IgD-negative memory B cell (primary cell): ENCODE data around the gene PBX1. TPM values are rescaled to one million over a fixed set of nuclear protein-coding genes. Genes with fewer than 3 reads are reported as not detected.

Experiments used
- H3K27ac Mint-ChIP-seq, 3 donors: one replicate each; pipeline ENCODE4 v1.8.0; 2020 to 2022; ENCODE audit warnings: mild to moderate bottlenecking in 3 of 3, mixed read lengths in 3 of 3, moderate library complexity in 1 of 3
- H3K27me3 Mint-ChIP-seq: one replicate; pipeline ENCODE4 v1.8.0; 2021; ENCODE audit warnings: mixed read lengths
- H3K36me3 Mint-ChIP-seq: one replicate; pipeline ENCODE4 v1.8.0; 2020; ENCODE audit warnings: mild to moderate bottlenecking, mixed read lengths
- H3K4me1 Mint-ChIP-seq, 3 donors: one replicate each; pipeline ENCODE4 v1.8.0; 2020 to 2022; ENCODE audit warnings: mixed read lengths in 3 of 3, mild to moderate bottlenecking in 1 of 3
- H3K4me3 Mint-ChIP-seq, 4 donors: one replicate each; pipeline ENCODE4 v1.8.0; 2020 to 2022; ENCODE audit warnings: mild to moderate bottlenecking in 4 of 4, mixed read lengths in 4 of 4, moderate library complexity in 3 of 4
- H3K9me3 Mint-ChIP-seq, 3 donors: one replicate each; pipeline ENCODE4 v1.8.0; 2020 to 2021; ENCODE audit warnings: mixed read lengths in 3 of 3, mild to moderate bottlenecking in 1 of 3
- polyA plus RNA-seq: library from polyadenylated mRNA; unstranded; fragments of 300-500 nt; fragmentation: Illumina TruSeq; gene quantifications from one replicate; pipeline ENCODE4 v1.2.3, GENCODE V29; 2021

Gene PBX1
- polyA plus RNA-seq, 1 donor from 2014 or later = 0.34 TPM

DNA sequence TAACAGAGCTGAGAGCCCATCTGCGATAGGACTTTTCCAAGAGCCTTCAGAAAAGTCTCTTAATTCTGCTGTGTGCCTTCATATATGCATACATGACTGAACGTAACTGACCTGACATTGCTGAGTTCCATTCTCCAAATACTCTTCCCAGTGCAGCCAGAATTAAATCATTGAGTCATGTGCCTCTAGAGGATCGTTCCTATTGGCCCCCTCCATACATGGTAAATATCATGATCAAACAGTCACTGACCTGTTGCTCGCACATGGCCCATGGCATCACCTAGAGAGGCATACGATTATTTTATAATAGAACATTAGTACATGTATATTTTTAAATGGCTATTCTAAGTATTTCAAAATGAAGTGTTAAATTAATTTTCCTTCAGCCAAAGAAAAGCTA is 186.8 kb downstream of the PBX1 start:
- H3K9me3 Mint-ChIP-seq = peaks cover 0 to 2% (median 0%) of the 10 kb centered on the region in 3 donors
- no peaks in the 10 kb centered on the region for H3K27me3 Mint-ChIP-seq
- H3K4me1 Mint-ChIP-seq = no peaks in the 10 kb centered on the region
- H3K27ac Mint-ChIP-seq = no peak overlapping the region
- no peaks in the 10 kb centered on the region for H3K36me3 Mint-ChIP-seq
- H3K4me3 Mint-ChIP-seq = no peak overlapping the region

DNA sequence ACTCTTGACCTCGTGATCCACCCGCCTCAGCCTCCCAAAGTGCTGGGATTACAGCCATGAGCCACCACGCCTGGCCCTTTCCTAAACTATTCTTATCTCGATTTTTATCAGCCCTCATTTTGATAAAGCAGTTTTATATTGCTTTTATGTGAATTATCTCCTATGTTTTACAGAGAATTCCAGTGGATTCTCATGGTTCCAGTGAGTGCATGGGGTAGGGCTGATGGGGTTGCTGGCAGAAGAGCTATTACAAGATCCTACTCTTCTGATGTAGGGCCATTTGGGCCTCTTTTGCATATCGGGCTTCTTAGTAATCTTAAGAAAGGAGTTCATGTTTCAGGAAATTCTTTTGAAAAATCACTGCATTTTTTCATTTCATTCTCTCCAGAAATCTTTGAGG is 187.6 kb downstream of the PBX1 start:
- Mint-ChIP-seq H3K27ac (no peak overlapping the region), H3K36me3 (no peaks in the 10 kb centered on the region), H3K4me1 (no peaks in the 10 kb centered on the region), H3K9me3 (no peaks in the 10 kb centered on the region), H3K4me3 (no peak overlapping the region), H3K27me3 (no peaks in the 10 kb centered on the region)

DNA sequence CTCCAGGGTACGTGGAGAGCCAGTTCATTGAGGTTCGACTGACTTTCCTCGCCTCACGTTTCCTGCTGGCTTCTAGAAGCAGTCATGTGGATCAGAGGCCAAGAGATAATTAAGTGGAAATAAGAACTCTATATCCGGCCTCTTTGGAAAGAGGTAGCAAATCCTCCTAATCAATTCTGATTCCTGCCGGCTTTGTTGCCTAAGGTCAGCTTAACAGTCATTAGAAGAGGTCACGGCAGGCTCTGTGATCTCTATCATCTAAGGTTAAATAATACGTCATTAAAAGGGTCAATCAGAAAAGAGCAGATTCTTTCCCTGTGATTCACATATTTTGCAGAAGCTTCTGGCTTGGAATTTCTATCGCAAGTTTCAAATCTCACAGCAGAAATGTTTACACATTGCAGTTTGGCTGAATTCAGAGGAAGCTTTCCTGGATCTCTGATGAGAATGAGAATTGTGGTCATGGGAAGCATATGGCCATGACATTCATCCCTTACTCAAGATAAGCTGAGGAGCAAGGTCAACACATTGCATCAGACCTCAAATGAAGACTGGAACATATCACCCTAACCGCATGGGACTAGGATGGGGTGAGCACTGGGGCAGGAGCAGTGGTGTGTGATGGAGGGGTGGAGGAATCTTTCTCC is 189.4 kb downstream of the PBX1 start:
- H3K27ac Mint-ChIP-seq = no peak overlapping the region

DNA sequence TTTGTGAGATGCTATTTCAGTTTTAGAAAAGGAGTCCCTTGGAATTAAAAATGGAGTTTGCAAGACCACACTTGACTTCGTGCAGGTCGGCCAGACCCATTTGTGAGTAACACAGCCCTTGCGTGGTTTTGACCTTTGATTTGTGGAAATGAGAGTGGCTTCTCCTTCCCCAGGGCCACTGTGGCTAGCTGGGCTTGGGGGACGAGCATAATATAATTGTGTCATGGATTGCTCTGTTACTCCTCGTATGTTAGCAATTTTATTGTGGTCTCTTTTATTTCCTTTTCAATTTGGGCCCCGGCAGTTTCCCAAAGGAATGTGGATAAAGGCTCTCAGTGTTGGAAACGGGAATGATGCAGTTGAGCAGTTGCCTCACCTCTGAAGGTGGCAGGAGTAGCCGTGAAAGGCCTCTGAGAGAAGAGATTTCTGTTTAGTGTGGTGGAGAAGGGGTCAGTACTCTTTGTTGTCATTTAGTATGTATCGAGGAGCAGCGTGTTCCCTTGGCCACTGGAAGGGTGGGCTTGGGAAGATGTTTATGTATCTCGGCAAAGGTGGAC is 194.6 kb downstream of the PBX1 start:
- Mint-ChIP-seq H3K4me3 (no peak overlapping the region), H3K27me3 (peaks cover 2% of the 10 kb centered on the region), H3K9me3 (no peaks in the 10 kb centered on the region), H3K4me1 (no peaks in the 10 kb centered on the region), H3K36me3 (no peaks in the 10 kb centered on the region), H3K27ac (no peak overlapping the region)

More for the DNA sequence above, 189.4 kb downstream of the PBX1 start:
- Mint-ChIP-seq H3K4me3 (no peak overlapping the region), H3K4me1 (no peaks in the 10 kb centered on the region), H3K9me3 (no peaks in the 10 kb centered on the region), H3K27me3 (no peaks in the 10 kb centered on the region), H3K36me3 (no peaks in the 10 kb centered on the region)

DNA sequence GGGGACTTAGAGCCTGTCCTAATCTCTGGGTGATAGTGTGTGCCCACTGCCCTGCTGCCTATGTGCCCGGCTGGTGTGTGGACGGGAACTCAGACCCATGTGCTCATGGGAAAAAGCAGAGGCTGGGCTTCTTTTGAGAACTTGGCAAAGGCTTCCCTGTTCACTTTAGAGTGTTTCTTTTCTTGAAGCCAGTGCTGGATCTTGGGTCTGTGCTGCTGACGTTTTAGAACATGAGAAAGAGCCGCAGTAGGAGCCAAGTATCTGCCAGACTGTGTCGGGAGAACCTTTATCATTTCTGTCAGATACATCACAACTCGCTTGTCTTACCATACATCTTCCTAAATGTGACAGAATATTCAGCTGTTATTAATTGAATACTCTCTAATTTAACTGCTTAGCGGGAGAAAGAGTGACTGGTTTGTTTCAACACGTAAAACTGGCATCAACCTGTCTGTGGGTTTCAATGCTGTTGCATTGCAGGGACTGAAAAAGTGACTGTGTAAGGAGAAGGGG is 195.2 kb downstream of the PBX1 start:
- H3K27me3 Mint-ChIP-seq = peaks cover 2% of the 10 kb centered on the region
- no peak overlapping the region for H3K4me3 Mint-ChIP-seq
- H3K9me3 Mint-ChIP-seq = no peaks in the 10 kb centered on the region
- no peak overlapping the region for H3K27ac Mint-ChIP-seq
- H3K4me1 Mint-ChIP-seq = no peaks in the 10 kb centered on the region
- no peaks in the 10 kb centered on the region for H3K36me3 Mint-ChIP-seq

DNA sequence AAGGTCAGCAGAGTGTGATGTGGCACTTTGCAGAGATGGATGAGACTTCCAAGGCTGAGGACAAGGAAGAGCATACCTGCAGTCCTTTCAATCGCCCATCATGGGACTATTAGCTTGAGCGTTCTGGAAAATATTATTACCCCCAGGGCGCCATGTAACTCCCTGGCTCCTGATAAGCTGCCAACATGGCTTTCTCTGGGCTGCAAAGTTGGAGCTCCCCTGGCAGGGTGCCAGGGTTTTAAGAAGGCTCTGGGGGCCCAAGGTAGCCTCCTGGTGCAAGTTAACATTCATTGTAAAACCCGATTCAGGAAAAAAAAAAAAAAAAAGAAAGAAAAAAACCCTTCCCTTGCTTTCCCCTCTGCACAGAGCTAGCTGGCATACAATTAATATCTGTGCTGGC is 196.7 kb downstream of the PBX1 start:
- H3K27ac Mint-ChIP-seq = no peak overlapping the region
- H3K36me3 Mint-ChIP-seq = no peaks in the 10 kb centered on the region
- no peaks in the 10 kb centered on the region for H3K4me1 Mint-ChIP-seq
- no peak overlapping the region for H3K4me3 Mint-ChIP-seq
- H3K27me3 Mint-ChIP-seq = peaks cover 2% of the 10 kb centered on the region
- no peaks in the 10 kb centered on the region for H3K9me3 Mint-ChIP-seq

DNA sequence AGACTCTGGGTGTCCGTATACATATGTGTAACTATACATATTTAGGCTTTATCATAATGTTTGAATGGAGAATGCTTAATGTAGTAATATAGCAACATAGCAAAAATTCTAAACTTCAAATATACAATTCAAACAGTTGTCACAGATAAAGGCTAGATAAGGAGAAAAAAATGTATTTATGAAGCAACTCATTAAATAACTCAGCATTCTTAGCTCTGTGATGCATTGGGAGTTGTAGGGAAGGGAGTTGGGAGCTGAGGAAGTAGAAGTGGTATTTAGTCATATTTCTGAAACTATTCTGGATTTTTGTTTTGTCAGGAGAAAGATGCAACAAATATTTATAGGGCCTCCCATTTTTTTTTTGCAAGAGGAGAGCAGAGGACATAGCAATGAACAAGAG is 197.8 kb downstream of the PBX1 start:
- Mint-ChIP-seq H3K9me3 (no peaks in the 10 kb centered on the region), H3K27me3 (peaks cover 2% of the 10 kb centered on the region), H3K36me3 (no peaks in the 10 kb centered on the region), H3K4me1 (no peaks in the 10 kb centered on the region), H3K4me3 (no peak overlapping the region), H3K27ac (no peak overlapping the region)

DNA sequence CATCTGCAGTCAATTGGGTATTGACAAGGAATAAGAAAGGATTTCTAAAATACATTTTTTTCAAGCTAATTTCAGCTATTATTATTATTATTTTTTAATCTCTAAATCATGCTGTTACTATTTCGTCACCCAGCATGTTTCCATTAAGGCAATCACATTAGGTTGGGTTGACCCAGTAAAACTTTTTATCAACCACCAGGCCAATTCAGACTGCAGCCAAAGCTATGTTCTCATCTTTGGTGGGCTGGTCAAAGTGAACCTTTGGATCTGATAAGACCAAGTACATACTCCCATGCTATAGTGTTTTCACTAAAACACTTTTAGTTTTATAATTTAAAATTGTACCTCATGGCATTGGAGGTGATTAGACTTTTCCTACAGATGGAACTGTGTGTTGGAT is 198.6 kb downstream of the PBX1 start:
- Mint-ChIP-seq H3K36me3 (no peaks in the 10 kb centered on the region), H3K27me3 (peaks cover 2% of the 10 kb centered on the region), H3K4me3 (no peak overlapping the region), H3K4me1 (no peaks in the 10 kb centered on the region), H3K9me3 (peaks cover 0 to 3% (median 0%) of the 10 kb centered on the region in 3 donors), H3K27ac (no peak overlapping the region)

DNA sequence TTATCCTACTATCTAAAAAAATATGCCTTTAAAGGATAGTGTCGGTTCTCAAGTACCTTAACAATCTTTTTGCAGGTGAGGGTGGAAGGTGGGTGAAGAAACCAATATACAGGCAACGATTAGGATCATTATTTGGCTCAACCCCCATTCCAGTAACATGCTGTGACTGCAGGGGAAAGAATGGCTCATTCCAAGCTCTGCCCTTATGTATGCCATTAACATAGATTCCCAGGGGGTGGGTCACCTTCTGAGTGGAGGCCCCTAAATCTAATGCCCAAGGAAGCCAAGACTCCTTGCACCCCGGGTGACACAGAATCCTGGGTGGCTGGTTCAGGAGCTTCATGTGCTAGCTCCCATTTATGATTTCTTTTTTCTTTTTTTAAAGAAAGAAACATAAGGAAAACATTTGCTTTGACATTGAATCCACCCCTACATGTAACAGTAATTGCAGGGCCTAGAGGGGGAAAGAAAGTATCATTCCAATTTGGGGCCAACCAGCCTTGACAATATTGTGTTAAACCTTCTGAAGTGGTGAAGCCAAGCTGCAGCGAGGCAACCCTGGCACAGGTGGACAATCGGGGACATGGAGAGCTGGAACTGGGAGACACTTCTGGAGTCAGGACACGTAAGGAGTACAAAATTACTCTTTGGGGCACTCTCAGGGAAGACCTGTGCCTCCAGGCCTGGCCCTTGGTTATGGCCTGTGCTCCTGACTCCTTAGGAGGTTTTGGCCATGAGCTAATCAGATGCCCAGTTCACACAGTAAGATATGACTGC is 200.3 kb downstream of the PBX1 start:
- Mint-ChIP-seq H3K4me1 (no peaks in the 10 kb centered on the region), H3K27me3 (peaks cover 2% of the 10 kb centered on the region), H3K9me3 (peaks cover 0 to 3% (median 0%) of the 10 kb centered on the region in 3 donors), H3K27ac (no peak overlapping the region), H3K4me3 (no peak overlapping the region), H3K36me3 (no peaks in the 10 kb centered on the region)

DNA sequence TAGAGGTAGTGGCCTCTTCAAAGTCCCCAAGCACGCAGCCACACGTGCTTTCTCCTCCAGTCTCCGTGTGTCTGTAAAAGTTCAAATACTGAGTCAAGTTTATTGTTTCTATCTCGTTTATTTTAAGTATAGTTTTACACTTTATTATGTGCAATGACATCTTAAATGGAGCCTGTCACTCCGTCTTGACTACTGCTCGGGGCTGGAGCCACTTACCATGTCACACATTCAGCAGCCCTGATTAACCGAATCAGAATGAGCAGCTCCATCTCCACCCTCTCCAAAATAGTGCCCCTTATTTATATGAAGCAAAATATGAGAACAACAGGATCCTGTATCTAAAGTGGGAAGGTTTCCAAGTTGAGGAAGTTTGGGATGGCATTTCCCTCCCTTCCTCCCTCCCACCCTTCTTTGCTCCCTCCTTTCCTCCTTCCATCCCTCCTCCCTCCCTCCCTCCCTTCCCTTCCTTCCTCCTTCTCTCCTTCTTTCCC is 201.0 kb downstream of the PBX1 start:
- Mint-ChIP-seq H3K36me3 (no peaks in the 10 kb centered on the region), H3K27ac (no peak overlapping the region), H3K4me1 (no peaks in the 10 kb centered on the region), H3K9me3 (peaks cover 0 to 3% (median 0%) of the 10 kb centered on the region in 3 donors), H3K4me3 (no peak overlapping the region), H3K27me3 (peaks cover 3% of the 10 kb centered on the region)

DNA sequence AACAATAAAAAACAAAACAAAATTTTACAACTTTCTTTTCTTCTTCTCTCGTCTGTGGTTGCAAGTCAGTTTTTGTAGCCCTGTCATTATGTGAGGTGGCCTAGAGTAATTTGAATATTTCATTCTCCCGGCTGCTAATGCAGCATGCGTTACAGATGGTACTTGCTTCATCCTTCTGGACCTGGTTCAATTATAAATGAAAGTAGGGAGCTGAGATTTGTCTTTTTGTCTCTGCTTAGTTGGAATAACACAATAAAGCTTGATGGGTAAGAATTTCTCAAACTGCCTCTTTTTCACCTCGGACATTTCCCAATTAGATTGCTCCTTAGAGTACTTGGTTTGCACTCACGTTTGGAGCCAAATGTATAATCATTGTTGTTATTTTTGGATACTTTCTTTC is 201.6 kb downstream of the PBX1 start:
- H3K4me1 Mint-ChIP-seq = no peaks in the 10 kb centered on the region
- H3K9me3 Mint-ChIP-seq = peaks cover 0 to 3% (median 0%) of the 10 kb centered on the region in 3 donors
- peaks cover 7% of the 10 kb centered on the region for H3K27me3 Mint-ChIP-seq
- H3K27ac Mint-ChIP-seq = no peak overlapping the region
- no peak overlapping the region for H3K4me3 Mint-ChIP-seq
- no peaks in the 10 kb centered on the region for H3K36me3 Mint-ChIP-seq

DNA sequence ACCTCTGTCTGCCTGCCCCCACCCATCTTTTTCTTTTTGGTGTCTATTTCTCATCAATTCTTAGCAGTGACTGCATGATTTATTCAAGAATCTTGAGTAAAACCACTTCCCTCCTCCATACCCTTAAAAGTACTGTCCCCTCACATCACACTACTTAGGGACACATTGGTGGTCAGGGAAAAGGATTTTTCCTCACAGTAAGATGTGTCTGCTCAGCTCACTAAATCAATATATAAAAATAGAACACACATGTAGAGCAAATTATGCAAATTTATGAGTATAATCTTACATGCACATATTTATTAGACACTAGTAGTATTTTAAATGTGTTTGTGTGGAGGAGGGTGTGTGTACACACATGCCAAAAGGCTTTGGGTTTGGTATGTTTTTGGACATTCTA is 202.0 kb downstream of the PBX1 start:
- H3K27ac Mint-ChIP-seq = no peak overlapping the region
- peaks cover 0 to 3% (median 0%) of the 10 kb centered on the region in 3 donors for H3K9me3 Mint-ChIP-seq

DNA sequence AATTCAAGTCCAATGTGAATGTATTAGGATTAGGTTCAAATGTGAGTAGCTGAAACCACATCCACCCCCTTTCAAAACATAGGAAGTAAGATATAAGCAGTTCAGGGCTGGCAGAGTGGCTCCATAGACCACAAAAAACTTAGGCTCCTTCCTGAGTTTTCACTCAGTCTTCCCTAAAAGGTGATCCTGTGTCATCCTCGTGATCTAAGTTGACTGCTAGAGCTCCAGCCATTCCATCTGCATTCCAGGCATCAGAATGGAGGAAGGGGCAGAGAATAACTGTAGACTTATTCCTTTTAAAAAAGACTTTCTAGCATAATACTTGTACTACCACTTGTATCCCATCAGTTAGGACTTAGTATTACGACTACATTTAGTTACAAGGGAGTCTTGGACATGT is 204.1 kb downstream of the PBX1 start:
- Mint-ChIP-seq H3K4me1 (no peaks in the 10 kb centered on the region), H3K4me3 (no peak overlapping the region), H3K36me3 (no peaks in the 10 kb centered on the region), H3K9me3 (peaks cover 0 to 3% (median 0%) of the 10 kb centered on the region in 3 donors), H3K27me3 (peaks cover 5% of the 10 kb centered on the region), H3K27ac (no peak overlapping the region)

More for the DNA sequence above, 202.0 kb downstream of the PBX1 start:
- H3K36me3 Mint-ChIP-seq = no peaks in the 10 kb centered on the region
- H3K4me3 Mint-ChIP-seq = no peak overlapping the region
- H3K27me3 Mint-ChIP-seq = peaks cover 7% of the 10 kb centered on the region
- H3K4me1 Mint-ChIP-seq = no peaks in the 10 kb centered on the region

DNA sequence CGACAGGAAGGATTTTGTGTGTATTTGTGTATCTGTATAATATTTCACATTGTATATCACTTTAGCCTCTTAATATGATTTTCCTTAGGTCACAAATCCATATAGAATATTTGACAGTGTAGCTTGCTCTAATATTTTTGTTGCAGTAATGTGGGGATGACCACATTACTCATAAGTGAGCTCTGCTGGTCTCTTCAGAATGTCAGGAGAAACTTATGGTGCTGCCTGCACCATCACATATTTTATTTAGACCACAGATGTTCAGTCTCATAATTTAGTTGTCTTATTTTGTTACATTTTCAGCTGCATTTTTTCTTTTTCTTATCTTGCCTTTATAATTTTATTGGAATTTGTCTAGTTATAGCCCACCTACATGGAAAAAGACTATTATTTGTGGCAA is 205.3 kb downstream of the PBX1 start:
- no peak overlapping the region for H3K27ac Mint-ChIP-seq

DNA sequence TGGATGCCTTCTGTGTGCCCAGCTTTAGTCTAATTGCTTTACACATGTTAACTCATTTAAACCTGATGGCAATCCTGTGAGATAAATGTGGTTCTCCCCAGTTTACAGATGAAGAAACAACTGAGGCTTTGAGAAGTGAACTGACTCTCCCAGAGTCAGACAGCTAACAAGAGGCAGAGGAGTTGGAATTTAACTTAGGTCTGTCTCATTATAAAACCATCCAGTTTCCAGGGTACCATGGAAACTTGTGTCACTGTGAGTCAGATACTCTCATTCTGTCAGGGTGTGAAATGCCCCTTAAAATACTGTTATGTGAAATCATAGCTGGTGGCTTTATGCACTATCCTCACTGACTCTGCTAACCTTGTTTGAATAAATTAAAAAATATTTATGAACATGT is 206.6 kb downstream of the PBX1 start:
- Mint-ChIP-seq H3K27ac (no peak overlapping the region), H3K4me3 (no peak overlapping the region), H3K9me3 (peaks cover 0 to 3% (median 0%) of the 10 kb centered on the region in 3 donors), H3K4me1 (no peaks in the 10 kb centered on the region), H3K36me3 (no peaks in the 10 kb centered on the region), H3K27me3 (peaks cover 5% of the 10 kb centered on the region)

More for the DNA sequence above, 205.3 kb downstream of the PBX1 start:
- Mint-ChIP-seq H3K27me3 (peaks cover 5% of the 10 kb centered on the region), H3K36me3 (no peaks in the 10 kb centered on the region), H3K9me3 (peaks cover 0 to 3% (median 0%) of the 10 kb centered on the region in 3 donors), H3K4me3 (no peak overlapping the region), H3K4me1 (no peaks in the 10 kb centered on the region)
